ENCODE measurements around the gene FGB. TPM values are rescaled to one million over a fixed set of nuclear protein-coding genes. Genes with fewer than 3 reads are reported as not detected.
A peak's percentile ranks its signal among the peaks of the same experiment; 100 is the strongest.

Gene FGB
- total and polyA plus RNA-seq, 9 donors, result 0.20 to 5.0 (median 1.7) TPM; not detected in 5

- peak; percentile 96 to 98 (median 97) for DNase-seq
- TF ChIP-seq POLR2A (IDR thresholded peaks at IDR 0.05) (peak; percentile 62), EP300 (IDR thresholded peaks at IDR 0.05) (no peak)
- TF ChIP-seq, protein P1, sequence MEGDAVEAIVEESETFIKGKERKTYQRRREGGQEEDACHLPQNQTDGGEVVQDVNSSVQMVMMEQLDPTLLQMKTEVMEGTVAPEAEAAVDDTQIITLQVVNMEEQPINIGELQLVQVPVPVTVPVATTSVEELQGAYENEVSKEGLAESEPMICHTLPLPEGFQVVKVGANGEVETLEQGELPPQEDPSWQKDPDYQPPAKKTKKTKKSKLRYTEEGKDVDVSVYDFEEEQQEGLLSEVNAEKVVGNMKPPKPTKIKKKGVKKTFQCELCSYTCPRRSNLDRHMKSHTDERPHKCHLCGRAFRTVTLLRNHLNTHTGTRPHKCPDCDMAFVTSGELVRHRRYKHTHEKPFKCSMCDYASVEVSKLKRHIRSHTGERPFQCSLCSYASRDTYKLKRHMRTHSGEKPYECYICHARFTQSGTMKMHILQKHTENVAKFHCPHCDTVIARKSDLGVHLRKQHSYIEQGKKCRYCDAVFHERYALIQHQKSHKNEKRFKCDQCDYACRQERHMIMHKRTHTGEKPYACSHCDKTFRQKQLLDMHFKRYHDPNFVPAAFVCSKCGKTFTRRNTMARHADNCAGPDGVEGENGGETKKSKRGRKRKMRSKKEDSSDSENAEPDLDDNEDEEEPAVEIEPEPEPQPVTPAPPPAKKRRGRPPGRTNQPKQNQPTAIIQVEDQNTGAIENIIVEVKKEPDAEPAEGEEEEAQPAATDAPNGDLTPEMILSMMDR (IDR thresholded peaks at IDR 0.05), result peak in 2 of 3 donors; percentile 31 to 44
- peaks cover 4% of the 10 kb centered on the region for H3K4me1 ChIP-seq (ENCODE audit: insufficient read depth)
- H3K27ac ChIP-seq, result peak within 1 kb of the TSS; percentile 4 to 73
- no peaks in the 10 kb centered on the region for H3K27me3 ChIP-seq
- H3K9me3 ChIP-seq, result no peaks in the 10 kb centered on the region
- WGBS, 3 donors, result 0% methylated on average over 51 of the region's 51 CpGs
- no peaks in the 10 kb centered on the region for H3K36me3 ChIP-seq
- H3K4me3 ChIP-seq, result peak within 1 kb of the TSS; percentile 86
- intact Hi-C loops (cut with DNase I), result loop anchor here in 1 of 4 donors (5.0 kb wide), 1 partner anchor 72 kb away; no protein-coding TSS in a partner anchor
These were observed 12.7 kb upstream of the FGB start, which contains the start of gene PLRG1 for GRCh38 chr4:154549894-154550790. PLRG1 (minus strand) TSS chr4:154550400; CDS start chr4:154550308, 92 bp downstream.

DNA sequence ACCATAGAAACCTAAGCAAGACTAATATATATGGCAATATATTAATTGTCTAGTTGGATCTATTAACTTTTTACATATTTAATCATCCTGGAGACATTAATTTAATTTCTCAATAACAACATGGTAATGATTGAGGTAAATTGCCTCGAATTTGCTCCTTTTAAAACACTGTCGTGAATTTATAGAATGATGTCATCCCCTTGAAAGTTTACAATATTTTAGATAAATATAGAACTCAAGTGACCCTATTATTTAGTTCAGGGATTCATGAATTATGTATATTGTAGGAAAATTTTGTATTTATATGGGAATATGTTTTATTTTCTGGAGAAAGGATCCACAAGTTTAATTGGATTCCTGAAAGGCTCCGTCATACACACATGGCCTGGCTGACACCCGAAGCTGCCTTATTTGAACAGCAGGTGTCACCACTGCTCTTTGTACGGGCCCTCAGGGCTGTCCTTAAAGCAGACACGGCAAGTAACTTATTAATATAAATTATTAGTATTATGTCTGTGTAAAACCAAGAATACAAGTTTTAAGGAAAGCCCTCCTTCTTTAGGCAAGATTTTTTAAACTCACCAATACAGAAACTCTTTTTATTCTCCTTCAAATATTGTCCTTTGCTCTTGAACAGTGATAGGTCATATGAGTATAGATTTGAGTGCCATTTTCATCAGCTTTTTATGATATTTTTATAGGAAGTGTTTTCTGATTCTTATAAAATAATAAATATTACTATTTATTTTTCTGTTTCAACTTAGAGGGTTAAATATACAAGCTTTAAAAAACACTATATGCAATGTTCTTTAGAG lies 10.7 kb upstream of the FGB start:
- Histone ChIP-seq H3K4me1 (ENCODE audit: insufficient read depth) (peaks cover 4% of the 10 kb centered on the region), H3K4me3 (no peak overlapping the region), H3K27me3 (no peaks in the 10 kb centered on the region), H3K9me3 (no peaks in the 10 kb centered on the region), H3K36me3 (no peaks in the 10 kb centered on the region), H3K27ac (no peak overlapping the region)
- TF ChIP-seq POLR2A (IDR thresholded peaks at IDR 0.05), result no peak
- TF ChIP-seq, protein P1 (IDR thresholded peaks at IDR 0.05), result peak; percentile 51 to 68 (median 57)
- 15 to 22% (median 20%) methylated on average over 6 of the region's 6 CpGs for WGBS, 3 donors
- intact Hi-C loops (cut with DNase I), result loop anchor here in 1 of 4 donors (5.0 kb wide), 1 partner anchor 70 kb away; no protein-coding TSS in a partner anchor
- peak; percentile 59 to 78 (median 71) for DNase-seq

DNA sequence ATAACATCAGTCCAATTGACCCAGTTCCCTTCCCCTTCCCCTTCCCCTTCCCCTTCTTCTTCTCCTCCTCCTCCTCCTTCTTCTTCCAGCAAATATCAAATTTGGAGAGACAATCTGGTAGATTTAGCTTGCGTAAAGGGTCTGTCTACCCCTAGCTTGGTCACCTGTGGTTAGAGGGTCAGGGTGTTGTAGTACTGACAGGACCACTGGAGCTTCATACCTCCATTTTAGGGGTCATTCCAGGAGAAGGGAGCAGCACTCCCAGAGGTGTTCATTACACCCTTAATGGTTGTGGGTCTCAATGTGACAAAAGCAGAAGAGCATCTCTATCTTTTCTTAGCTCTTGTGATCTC lies 3.7 kb upstream of the FGB start:
- no peaks in the 10 kb centered on the region for H3K27me3 ChIP-seq
- no peaks in the 10 kb centered on the region for H3K36me3 ChIP-seq
- intact Hi-C loops (cut with DNase I), result no loop called here
- H3K9me3 ChIP-seq, result no peaks in the 10 kb centered on the region
- H3K4me1 ChIP-seq (ENCODE audit: insufficient read depth), result no peaks in the 10 kb centered on the region
- H3K27ac ChIP-seq, result no peak overlapping the region
- TF ChIP-seq EP300 (IDR thresholded peaks at IDR 0.05) (no peak), POLR2A (IDR thresholded peaks at IDR 0.05) (no peak)
- TF ChIP-seq, protein P1 (IDR thresholded peaks at IDR 0.05), result no peak
- DNase-seq, result no peak
- H3K4me3 ChIP-seq, result no peak overlapping the region
- WGBS, 3 donors, result 87 to 94% (median 90%) methylated on average over 1 of the region's 1 CpG
